Measurements from ENCODE around the gene METTL25.
"Not testable (repeated sequence)": the region's sequence is repeated elsewhere in the genome, so short reads cannot be mapped to it uniquely, and the experiment has no call there.

Gene METTL25

DNA sequence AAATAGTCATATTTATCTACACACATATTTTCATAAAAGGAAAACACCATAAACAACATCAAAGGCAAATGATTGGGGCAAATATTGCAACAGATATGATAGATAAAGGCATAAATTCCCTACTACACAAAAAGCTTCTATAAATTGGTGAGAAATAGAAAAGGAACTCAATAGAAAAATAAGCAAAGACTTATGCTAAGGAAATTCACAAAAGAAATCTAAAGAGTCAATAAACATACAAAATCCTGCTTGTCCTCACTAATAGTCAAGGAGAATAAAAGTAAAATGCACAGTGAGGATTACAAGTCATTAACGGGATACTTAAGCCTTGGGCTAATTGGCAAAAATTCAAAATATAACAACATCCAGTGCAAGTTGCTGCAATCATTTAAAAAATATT lies 30.5 kb upstream of the METTL25 start:
- TF ChIP-seq, protein P1, sequence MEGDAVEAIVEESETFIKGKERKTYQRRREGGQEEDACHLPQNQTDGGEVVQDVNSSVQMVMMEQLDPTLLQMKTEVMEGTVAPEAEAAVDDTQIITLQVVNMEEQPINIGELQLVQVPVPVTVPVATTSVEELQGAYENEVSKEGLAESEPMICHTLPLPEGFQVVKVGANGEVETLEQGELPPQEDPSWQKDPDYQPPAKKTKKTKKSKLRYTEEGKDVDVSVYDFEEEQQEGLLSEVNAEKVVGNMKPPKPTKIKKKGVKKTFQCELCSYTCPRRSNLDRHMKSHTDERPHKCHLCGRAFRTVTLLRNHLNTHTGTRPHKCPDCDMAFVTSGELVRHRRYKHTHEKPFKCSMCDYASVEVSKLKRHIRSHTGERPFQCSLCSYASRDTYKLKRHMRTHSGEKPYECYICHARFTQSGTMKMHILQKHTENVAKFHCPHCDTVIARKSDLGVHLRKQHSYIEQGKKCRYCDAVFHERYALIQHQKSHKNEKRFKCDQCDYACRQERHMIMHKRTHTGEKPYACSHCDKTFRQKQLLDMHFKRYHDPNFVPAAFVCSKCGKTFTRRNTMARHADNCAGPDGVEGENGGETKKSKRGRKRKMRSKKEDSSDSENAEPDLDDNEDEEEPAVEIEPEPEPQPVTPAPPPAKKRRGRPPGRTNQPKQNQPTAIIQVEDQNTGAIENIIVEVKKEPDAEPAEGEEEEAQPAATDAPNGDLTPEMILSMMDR (IDR thresholded peaks at IDR 0.05; ENCODE audit: low read depth, low read length, missing control alignments) = no peak
- H3K4me3 ChIP-seq (replicated peaks; ENCODE audit: low read depth, low read length) = no peak overlapping the region
- no peak for DNase-seq (ENCODE audit: extremely low read depth, low read depth)

DNA sequence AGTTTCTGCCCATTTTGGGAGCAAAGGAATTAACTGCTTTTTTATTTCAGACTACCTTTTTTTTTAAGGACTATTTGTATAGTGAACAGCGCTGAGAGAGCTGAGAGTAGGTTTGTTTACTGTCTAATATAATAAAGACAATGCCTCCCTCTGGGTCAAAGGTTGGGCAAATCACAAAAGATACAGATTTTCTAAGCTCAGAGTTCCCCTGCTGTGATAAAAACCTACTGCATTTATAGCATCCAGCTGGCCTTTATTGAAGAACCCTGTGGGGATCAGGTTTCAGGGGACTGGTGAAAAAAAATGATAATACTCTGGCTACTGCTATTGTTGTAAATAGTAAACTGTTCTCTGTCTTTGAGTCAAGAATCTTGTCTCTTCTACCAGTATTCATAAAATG lies 28.8 kb upstream of the METTL25 start:
- TF ChIP-seq, protein P1 (IDR thresholded peaks at IDR 0.05; ENCODE audit: low read depth, low read length, missing control alignments) = no peak
- no peak overlapping the region for H3K4me3 ChIP-seq (replicated peaks; ENCODE audit: low read depth, low read length)
- no peak for DNase-seq (ENCODE audit: extremely low read depth, low read depth)

DNA sequence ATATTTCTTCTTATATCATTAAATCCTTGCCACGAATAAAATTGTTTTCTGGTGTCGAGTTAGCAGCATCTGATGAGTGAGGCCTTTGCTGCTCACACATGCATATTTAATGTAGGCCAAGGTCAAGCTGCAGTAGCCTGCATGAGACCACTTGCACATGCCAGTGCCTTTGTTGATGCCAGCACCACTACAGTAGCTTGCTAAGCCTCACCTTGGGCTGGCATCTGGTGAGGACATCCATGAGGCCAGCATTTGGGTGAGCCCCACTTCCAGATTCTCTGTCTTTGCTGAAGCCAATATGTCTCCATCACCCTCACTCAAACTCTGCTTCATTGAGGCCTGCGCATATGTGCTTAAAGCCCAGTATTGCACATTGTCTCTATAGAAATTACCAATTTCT lies 8.2 kb upstream of the METTL25 start:
- TF ChIP-seq, protein P1 (IDR thresholded peaks at IDR 0.05; ENCODE audit: low read depth, low read length, missing control alignments) = no peak

DNA sequence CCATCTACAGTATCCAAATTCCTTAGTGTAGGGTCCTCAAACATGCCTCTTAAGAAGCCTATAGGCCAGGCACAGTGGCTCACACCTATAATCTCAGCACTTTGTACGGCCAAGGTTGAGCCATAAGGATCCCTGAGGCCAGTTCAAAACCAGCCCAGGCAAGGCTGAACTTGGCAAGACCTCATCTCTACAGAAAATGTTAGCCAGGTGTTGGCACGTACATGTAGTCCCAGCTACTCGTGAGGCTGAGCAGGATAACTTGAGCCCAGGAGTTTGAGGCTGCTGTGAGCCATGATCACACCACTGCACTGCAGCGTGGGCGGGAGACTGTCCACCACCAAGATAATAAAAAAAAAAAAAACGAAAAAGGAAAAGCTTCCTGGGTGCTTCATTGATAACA lies 6.9 kb upstream of the METTL25 start:
- TF ChIP-seq, protein P1 (IDR thresholded peaks at IDR 0.05; ENCODE audit: low read depth, low read length, missing control alignments) = no peak
- no peak overlapping the region for H3K4me3 ChIP-seq (replicated peaks; ENCODE audit: low read depth, low read length)
- DNase-seq (ENCODE audit: extremely low read depth, low read depth) = no peak

More for the DNA sequence above, 8.2 kb upstream of the METTL25 start:
- H3K4me3 ChIP-seq (replicated peaks; ENCODE audit: low read depth, low read length) = no peak overlapping the region
- no peak for DNase-seq (ENCODE audit: extremely low read depth, low read depth)

DNA sequence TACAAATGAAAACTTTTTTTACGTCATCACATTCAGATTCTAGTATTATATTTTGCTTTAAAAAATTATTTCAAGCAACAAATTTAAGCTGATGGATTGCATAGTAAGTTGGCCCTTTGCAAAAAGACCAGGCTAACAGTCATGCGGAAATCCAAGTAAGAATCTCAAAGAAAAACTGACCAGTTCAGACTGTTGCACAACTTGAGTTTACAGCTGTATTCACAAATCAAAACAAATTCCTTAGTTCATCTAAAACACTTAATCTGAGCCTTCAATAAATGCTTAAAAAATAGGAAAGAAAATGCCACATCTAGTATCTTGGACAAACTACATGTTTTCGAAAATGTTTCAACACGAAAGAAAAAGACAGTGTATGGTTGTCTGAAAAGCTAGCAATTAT lies 989 bp upstream of the METTL25 start:
- TF ChIP-seq, protein P1 (IDR thresholded peaks at IDR 0.05; ENCODE audit: low read depth, low read length, missing control alignments) = no peak
- DNase-seq (ENCODE audit: extremely low read depth, low read depth) = no peak
- peak overlapping the region; percentile 62 for H3K4me3 ChIP-seq (replicated peaks; ENCODE audit: low read depth, low read length)

DNA sequence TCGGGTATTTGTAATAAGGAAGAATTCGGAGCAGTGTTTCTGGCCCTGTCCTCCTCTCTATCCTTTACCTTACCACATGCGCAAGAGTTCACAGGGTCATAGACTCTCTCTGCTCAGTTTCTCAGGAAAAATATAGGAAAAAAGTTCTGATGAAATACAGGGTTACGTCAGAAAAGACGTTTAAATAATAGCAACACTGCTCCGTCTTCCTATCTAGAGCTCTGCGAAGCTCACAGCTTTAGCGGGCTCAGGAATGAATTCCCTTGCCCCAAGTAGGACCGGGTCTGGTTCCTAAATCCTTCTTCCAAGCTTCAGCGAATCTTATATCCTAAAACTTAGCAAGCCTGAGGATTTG lies 507 bp upstream of the METTL25 start:
- TF ChIP-seq, protein P1 (IDR thresholded peaks at IDR 0.05; ENCODE audit: low read depth, low read length, missing control alignments) = no peak
- peak overlapping the region; percentile 62 for H3K4me3 ChIP-seq (replicated peaks; ENCODE audit: low read depth, low read length)
- DNase-seq (ENCODE audit: extremely low read depth, low read depth) = no peak

DNA sequence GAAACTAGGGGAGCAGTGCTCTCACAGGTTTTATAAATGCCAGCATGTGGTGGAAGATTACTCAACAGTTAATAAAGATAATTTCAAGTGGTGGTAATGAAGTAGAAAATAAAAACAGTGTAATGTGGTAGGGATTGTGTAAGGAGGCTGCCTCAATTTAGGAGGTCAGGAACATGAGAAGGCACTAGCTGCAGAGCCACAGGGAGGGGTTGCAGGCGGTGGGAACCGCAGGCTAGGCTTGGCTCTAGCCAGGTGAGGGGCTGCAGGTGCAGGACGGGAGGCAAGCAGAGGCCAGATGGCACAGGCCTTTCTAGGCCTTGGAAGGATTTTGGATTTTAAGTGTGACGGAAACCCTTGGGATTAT lies 768 bp downstream of the METTL25 start:
- peak overlapping the region; percentile 62 for H3K4me3 ChIP-seq (replicated peaks; ENCODE audit: low read depth, low read length)
- DNase-seq (ENCODE audit: extremely low read depth, low read depth) = no peak
- TF ChIP-seq, protein P1 (IDR thresholded peaks at IDR 0.05; ENCODE audit: low read depth, low read length, missing control alignments) = no peak

DNA sequence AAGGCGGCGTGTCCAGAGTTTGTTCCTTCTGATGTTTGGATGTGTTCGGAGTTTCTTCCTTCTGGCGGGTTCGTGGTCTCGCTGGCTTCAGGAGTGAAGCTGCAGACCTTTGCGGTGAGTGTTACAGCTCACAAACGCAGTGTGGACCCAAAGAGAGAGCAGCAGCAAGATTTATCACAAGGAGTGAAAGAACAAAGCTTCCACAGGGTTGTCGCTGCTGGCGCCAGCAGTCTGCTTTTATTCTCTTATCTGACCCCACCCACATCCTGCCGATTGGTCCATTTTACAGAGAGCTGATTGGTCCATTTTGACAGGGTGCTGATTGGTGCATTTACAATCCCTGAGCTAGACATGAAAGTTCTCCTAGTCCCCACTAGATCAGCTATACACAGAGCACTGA lies 2.5 kb downstream of the METTL25 start:
- not testable (repeated sequence) for DNase-seq (ENCODE audit: extremely low read depth, low read depth); H3K4me3 ChIP-seq (replicated peaks; ENCODE audit: low read depth, low read length)

Data from HFF-Myc (cell line).